ENCODE results near the gene ABI2.

Gene ABI2

GRCh38 chr2:203438528-203438927, 110.3 kb downstream of the ABI2 start:
- no peak for DNase-seq (ENCODE audit: extremely low read depth, low read depth)
- H3K4me3 ChIP-seq (replicated peaks; ENCODE audit: low read depth, low read length) = no peak overlapping the region
- TF ChIP-seq CTCF (IDR thresholded peaks at IDR 0.05; ENCODE audit: low read depth, low read length, missing control alignments) = no peak

- H3K4me3 ChIP-seq (replicated peaks; ENCODE audit: low read depth, low read length) = no peak overlapping the region
- no peak for TF ChIP-seq CTCF (IDR thresholded peaks at IDR 0.05; ENCODE audit: low read depth, low read length, missing control alignments)
- no peak for DNase-seq (ENCODE audit: extremely low read depth, low read depth)
Measured at GRCh38 chr2:203440671-203441070, 112.5 kb downstream of the ABI2 start.

- no peak for TF ChIP-seq CTCF (IDR thresholded peaks at IDR 0.05; ENCODE audit: low read depth, low read length, missing control alignments)
- no peak for DNase-seq (ENCODE audit: extremely low read depth, low read depth)
- no peak overlapping the region for H3K4me3 ChIP-seq (replicated peaks; ENCODE audit: low read depth, low read length)
Measured at GRCh38 chr2:203441463-203441862, 113.3 kb downstream of the ABI2 start.

- DNase-seq (ENCODE audit: extremely low read depth, low read depth) = no peak
- H3K4me3 ChIP-seq (replicated peaks; ENCODE audit: low read depth, low read length) = no peak overlapping the region
- no peak for TF ChIP-seq CTCF (IDR thresholded peaks at IDR 0.05; ENCODE audit: low read depth, low read length, missing control alignments)
Measured at GRCh38 chr2:203442463-203442862, 114.3 kb downstream of the ABI2 start.

- no peak overlapping the region for H3K4me3 ChIP-seq (replicated peaks; ENCODE audit: low read depth, low read length)
- DNase-seq (ENCODE audit: extremely low read depth, low read depth) = no peak
- no peak for TF ChIP-seq CTCF (IDR thresholded peaks at IDR 0.05; ENCODE audit: low read depth, low read length, missing control alignments)
Measured at GRCh38 chr2:203444738-203445137, 116.5 kb downstream of the ABI2 start.

- no peak for DNase-seq (ENCODE audit: extremely low read depth, low read depth)
- no peak overlapping the region for H3K4me3 ChIP-seq (replicated peaks; ENCODE audit: low read depth, low read length)
- no peak for TF ChIP-seq CTCF (IDR thresholded peaks at IDR 0.05; ENCODE audit: low read depth, low read length, missing control alignments)
Measured at GRCh38 chr2:203446071-203446481, 117.9 kb downstream of the ABI2 start.

- H3K4me3 ChIP-seq (replicated peaks; ENCODE audit: low read depth, low read length) = no peak overlapping the region
- no peak for TF ChIP-seq CTCF (IDR thresholded peaks at IDR 0.05; ENCODE audit: low read depth, low read length, missing control alignments)
- DNase-seq (ENCODE audit: extremely low read depth, low read depth) = no peak
Measured at GRCh38 chr2:203446780-203447179, 118.6 kb downstream of the ABI2 start.
